ENCODE data around the gene IGF1R.

IGF1R gene

GRCh38 chr15:98930576-98930975 lies 282.2 kb downstream of the IGF1R start:
- DNase-seq, result no peak

GRCh38 chr15:98931004-98931403 lies 282.7 kb downstream of the IGF1R start:
- DNase-seq, result no peak

DNA sequence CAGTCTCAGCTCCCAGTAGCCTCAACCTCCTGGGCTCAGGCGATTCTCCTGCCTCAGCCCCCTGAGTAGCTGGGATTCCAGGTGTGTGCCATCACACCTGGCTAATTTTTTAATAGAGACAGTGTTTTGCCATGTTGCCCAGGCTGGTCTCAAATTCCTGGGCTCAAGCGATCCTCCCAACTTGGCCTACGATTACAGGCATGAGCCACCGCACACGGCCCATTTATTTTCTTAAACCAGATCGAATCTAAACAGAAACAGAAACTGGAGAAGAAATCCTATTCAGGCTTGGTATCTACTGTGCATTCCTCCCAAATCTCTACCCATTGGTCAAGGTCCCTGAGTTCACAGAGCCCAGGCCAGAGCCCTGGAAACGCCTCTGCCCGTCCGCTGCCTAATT lies 285.1 kb downstream of the IGF1R start:
- no peak for DNase-seq

GRCh38 chr15:98935736-98936135 lies 287.4 kb downstream of the IGF1R start:
- no peak for DNase-seq

GRCh38 chr15:98937413-98938104 lies 289.2 kb downstream of the IGF1R start:
- no peak for DNase-seq

DNA sequence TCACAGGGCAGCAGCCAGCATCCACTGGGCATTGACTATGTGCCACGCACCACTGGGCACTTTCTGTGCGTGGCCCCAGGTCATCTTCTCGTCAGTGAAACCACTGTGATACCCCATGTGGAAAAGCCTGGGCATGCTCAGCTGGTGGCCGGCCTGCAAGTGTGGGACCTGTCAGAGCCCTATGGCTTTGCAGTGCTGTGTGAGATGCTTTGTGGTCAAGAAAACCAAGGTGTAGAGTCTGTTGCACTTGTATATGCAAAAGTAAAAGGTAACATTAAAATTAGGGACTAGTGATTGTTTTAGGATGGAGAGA lies 289.7 kb downstream of the IGF1R start:
- no peak for DNase-seq

DNA sequence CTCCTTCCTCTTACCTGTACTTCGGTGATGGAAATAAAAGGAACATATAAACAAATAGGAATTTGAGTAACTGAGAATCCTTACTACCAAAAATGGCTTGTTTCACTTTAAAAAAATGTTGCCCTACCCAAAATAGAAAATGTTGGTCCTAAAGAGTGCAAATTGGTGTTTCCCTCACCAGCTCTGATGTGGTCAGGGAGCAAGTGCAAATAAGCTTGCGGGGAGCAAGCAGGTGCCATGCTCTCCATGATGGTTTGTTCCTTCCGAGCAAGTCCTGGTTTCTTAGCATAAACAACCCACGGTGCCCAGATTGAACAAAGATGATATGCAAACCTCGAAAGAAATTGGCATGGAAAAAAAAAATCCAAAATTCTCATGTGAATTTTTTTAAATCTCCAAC lies 290.5 kb downstream of the IGF1R start:
- no peak for DNase-seq

- no peak for DNase-seq
These were observed 291.2 kb downstream of the IGF1R start for GRCh38 chr15:98939311-98940080.

GRCh38 chr15:98941595-98942255 lies 293.4 kb downstream of the IGF1R start:
- no peak for DNase-seq

GRCh38 chr15:98942431-98942830 lies 294.1 kb downstream of the IGF1R start:
- DNase-seq, result no peak

DNA sequence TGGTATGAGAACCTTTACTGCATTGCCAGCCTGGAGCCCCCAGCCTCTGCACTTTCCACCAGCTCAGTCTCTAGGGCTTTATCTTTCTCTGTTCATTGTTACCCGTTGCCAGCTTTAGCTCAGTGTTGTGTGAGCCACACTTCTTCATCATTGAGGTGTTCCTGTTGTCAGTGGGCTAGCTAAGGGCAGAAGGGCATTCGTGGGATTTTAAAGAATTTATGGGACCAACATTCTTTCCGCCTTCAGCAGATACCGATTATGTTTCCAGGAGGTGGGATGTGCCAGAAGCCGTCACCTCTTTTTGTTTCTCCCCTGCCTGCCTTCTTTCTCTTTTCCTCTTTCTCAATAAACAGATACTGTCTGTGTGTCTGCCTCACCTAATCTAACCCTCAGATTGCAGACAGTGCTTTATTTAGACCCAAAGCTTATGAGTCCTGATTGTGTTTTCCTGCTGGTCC lies 294.7 kb downstream of the IGF1R start:
- DNase-seq, result no peak

- DNase-seq, result no peak
These were observed 295.3 kb downstream of the IGF1R start for GRCh38 chr15:98943601-98944151.

GRCh38 chr15:98946301-98947255 lies 298.2 kb downstream of the IGF1R start:
- no peak for DNase-seq

- DNase-seq, result no peak
These were observed 300.1 kb downstream of the IGF1R start for GRCh38 chr15:98948456-98948855.

DNA sequence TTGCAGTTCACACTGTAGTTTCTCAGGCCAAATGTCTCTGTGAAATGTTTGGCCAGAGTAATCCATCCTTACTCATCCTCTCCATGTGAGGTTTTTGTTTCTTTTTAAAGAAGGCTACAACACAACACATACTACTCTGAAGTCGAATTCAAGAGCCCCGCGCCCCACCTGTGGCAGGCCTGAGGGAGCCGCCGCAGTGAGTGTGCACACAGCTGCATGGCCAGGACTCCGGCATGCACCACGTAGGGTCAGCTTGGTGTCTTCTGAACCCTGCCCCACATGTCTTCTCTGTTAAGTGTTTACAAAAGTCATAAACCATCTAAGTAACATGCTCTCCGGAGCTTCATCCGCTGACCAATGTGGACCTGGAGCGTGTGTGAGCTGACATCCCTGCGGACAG lies 300.6 kb downstream of the IGF1R start:
- no peak for DNase-seq

GRCh38 chr15:98949624-98950023 lies 301.3 kb downstream of the IGF1R start:
- DNase-seq, result no peak

GRCh38 chr15:98950248-98950647 lies 301.9 kb downstream of the IGF1R start:
- DNase-seq, result no peak

- DNase-seq, result no peak
These were observed 302.7 kb downstream of the IGF1R start for GRCh38 chr15:98951004-98951403.

GRCh38 chr15:98951493-98952320 lies 303.4 kb downstream of the IGF1R start:
- DNase-seq, result no peak

DNA sequence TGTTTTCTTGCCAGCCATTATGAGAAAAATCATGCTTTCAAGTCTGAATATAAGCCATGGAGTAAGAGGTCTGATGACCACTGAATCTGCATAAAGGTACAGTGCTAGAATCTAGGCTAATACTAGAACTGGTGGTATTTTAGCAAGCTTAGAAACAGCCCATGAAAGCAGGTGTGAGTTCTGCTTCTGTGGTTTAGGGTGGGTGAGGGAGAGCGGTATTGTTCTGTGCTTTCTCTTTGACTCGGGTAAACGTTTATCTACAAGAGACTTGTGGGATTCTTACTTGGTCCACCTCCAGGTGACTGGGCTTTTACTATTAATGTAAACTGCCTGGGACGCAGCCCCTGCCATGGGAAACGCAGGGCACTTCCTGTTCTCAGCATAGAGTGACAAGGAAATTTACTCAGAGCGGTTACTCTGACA lies 304.1 kb downstream of the IGF1R start:
- DNase-seq, result no peak

GRCh38 chr15:98953000-98953787 lies 304.9 kb downstream of the IGF1R start:
- DNase-seq, result no peak

Data from stimulated activated CD4-positive, alpha-beta T cell treated with anti-CD3 and anti-CD28 coated beads, Interleukin-4, amount 100 ng/mL, for 24 hours (primary cell).